Suprapubic skin (tissue), 4 donors: ENCODE results near the gene FOSB. TPM values are rescaled to one million over a fixed set of nuclear protein-coding genes. Genes with fewer than 3 reads are reported as not detected.

ENCODE experiments used
- DNase-seq, 2 donors: peaks; one replicate each; pipeline ENCODE4 v3.0.0-alpha.2; 2019; ENCODE audit warnings: low spot score in 2 of 2
- H3K27ac ChIP-seq: fragments of 200-600 bp; sonication (generic); one replicate; pipeline ENCODE4 v1.5.1; 2019
- H3K27me3 ChIP-seq: fragments of 200-600 bp; sonication (generic); one replicate; pipeline ENCODE4 v1.5.1; 2019
- H3K36me3 ChIP-seq: fragments of 200-600 bp; sonication (generic); one replicate; pipeline ENCODE4 v1.5.1; 2019
- H3K4me1 ChIP-seq: fragments of 200-600 bp; sonication (generic); one replicate; pipeline ENCODE4 v1.5.1; 2019
- H3K4me3 ChIP-seq: fragments of 200-600 bp; sonication (generic); one replicate; pipeline ENCODE4 v1.5.1; 2019; ENCODE audit warnings: mild to moderate bottlenecking
- H3K9me3 ChIP-seq: fragments of 200-600 bp; sonication (generic); one replicate; pipeline ENCODE4 v1.5.1; 2019
- EP300 ChIP-seq: sonication (generic); formaldehyde crosslinking; IDR thresholded peaks from one replicate; pipeline ENCODE4 v1.6.1; 2017; ENCODE audit warnings: antibody characterized with exemption
- POLR2A ChIP-seq, 2 donors: fragments of 450-650 bp; IDR thresholded peaks; one replicate each; pipeline ENCODE4 v1.6.1; 2017; ENCODE audit warnings: antibody characterized with exemption in 2 of 2, mild to moderate bottlenecking in 2 of 2, moderate library complexity in 2 of 2
- POLR2AphosphoS5 ChIP-seq, 3 donors: sonication (generic); formaldehyde crosslinking; IDR thresholded peaks; one replicate each; pipeline ENCODE4 v1.6.1; 2017; ENCODE audit warnings: antibody characterized with exemption in 3 of 3
- WGBS: methylation state at CpG from one replicate; pipeline ENCODE4 v1.1.5; 2018; 5-methylcytosine and 5-hydroxymethylcytosine counted together
- total RNA-seq, 4 donors: library from RNA; depleted of rRNA; stranded (reverse); fragments of >200 nt; gene quantifications; one replicate each; pipeline ENCODE4 v1.1.0, GENCODE V29; 2016
- TF ChIP-seq, protein P1 (sequence below), 2 donors: fragments of 200-600 bp in 1 of 2; fragments of 450-650 bp in 1 of 2; sonication (generic) in 1 of 2; IDR thresholded peaks; one replicate each; pipeline ENCODE4 v1.5.1; 2016 to 2019; ENCODE audit warnings: antibody characterized with exemption in 2 of 2, mild to moderate bottlenecking in 1 of 2, moderate library complexity in 1 of 2

The FOSB gene
- total RNA-seq, 4 donors from 2014 or later, result 326 to 676 (median 518) TPM

DNA sequence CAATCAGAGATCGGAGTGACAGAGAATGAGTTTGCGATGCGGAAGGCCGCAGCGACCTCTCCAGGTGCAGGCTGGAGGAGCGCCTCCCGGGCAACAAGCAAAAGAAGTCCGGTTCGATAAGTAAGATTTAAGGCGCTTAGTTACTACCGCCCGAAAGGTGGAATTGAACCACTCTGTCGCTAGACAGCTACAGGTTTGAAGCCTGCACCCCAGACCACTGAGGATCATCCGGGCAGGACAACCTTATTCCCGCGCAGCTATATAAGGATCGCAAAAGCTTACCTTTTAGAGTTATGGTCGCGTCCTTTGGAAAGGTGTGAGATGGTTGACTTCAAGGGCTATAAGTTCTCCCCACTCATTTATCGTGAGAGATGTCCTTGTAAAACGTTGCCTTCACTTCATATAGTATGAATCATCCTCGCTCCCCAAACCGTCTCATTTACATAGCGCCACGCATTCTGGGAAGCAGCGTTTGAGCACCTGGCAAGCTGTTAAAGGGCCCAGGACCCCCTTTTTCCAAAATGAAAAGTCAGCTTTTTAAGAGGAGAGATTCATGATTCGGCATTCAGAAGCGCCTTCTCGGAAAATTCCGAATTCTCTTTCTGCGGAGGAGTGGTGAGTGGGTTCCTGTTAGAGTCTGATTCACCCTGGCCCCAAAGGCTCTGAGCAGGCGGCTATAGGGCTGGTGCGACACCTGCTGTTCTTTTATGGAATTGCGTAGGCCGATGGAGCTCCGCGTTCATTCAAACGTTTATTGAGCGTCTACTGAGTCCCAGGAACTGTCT, 10.8 kb downstream of the FOSB start:
- TF ChIP-seq, protein P1, sequence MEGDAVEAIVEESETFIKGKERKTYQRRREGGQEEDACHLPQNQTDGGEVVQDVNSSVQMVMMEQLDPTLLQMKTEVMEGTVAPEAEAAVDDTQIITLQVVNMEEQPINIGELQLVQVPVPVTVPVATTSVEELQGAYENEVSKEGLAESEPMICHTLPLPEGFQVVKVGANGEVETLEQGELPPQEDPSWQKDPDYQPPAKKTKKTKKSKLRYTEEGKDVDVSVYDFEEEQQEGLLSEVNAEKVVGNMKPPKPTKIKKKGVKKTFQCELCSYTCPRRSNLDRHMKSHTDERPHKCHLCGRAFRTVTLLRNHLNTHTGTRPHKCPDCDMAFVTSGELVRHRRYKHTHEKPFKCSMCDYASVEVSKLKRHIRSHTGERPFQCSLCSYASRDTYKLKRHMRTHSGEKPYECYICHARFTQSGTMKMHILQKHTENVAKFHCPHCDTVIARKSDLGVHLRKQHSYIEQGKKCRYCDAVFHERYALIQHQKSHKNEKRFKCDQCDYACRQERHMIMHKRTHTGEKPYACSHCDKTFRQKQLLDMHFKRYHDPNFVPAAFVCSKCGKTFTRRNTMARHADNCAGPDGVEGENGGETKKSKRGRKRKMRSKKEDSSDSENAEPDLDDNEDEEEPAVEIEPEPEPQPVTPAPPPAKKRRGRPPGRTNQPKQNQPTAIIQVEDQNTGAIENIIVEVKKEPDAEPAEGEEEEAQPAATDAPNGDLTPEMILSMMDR (IDR thresholded peaks at IDR 0.05), result peak; percentile 92 to 99
- TF ChIP-seq POLR2AphosphoS5 (IDR thresholded peaks at IDR 0.05) (peak in 1 of 3 donors; percentile 30), EP300 (no peak)
- H3K4me1 ChIP-seq, result peaks cover 20% of the 10 kb centered on the region
- H3K27me3 ChIP-seq, result no peaks in the 10 kb centered on the region
- H3K9me3 ChIP-seq, result no peaks in the 10 kb centered on the region
- H3K27ac ChIP-seq, result peak overlapping the region; percentile 99
- H3K4me3 ChIP-seq, result peak overlapping the region; percentile 60
- under 1% methylated on average over 35 of the region's 39 CpGs for WGBS
- H3K36me3 ChIP-seq, result peaks cover 4% of the 10 kb centered on the region
- DNase-seq, result peak; percentile 90 to 92

GRCh38 chr19:45483033-45483432, 15.2 kb downstream of the FOSB start:
- no peak overlapping the region for H3K4me3 ChIP-seq
- no peak for TF ChIP-seq POLR2AphosphoS5 (IDR thresholded peaks at IDR 0.05)
- TF ChIP-seq, protein P1 (IDR thresholded peaks at IDR 0.05), result no peak
- TF ChIP-seq POLR2A (IDR thresholded peaks at IDR 0.05), result no peak
- no peak for TF ChIP-seq EP300
- H3K27me3 ChIP-seq, result no peaks in the 10 kb centered on the region
- WGBS, result 92% methylated on average over 5 of the region's 5 CpGs
- H3K36me3 ChIP-seq, result no peaks in the 10 kb centered on the region
- peaks cover 19% of the 10 kb centered on the region for H3K4me1 ChIP-seq
- DNase-seq, result no peak
- no peaks in the 10 kb centered on the region for H3K9me3 ChIP-seq
- no peak overlapping the region for H3K27ac ChIP-seq

DNA sequence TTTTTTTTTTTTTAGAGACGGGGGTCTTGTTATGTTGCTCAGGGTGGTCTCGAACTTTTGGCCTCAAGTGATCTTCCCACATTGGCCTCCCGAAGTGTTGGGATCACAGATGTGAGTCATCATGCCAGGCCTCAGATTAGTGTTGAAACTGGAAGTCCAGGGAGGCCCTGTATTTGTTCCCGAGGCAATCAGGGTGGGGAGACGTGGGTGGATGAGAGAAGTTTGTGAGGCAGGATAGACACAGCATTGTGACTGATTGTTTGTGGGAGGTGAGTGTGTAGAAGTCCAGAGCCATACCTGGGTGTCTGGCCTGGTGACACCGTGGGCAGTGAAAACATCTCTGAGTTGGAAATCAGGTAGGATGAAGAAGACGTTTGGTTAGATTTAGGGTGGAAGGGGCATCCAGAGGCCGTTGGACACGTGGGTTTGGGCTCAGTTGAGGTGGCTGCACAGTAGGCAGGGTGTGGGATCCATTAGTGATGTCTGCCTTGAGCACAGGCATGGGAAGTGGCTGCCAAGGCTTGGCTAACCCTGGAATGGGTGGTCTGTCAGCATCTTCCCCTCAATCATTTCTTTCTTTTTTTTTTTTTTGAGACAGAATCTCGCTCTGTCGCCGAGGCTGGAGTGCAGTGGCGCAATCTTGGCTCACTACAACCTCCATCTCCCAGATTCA, 16.6 kb downstream of the FOSB start:
- Histone ChIP-seq H3K4me3 (no peak overlapping the region), H3K9me3 (no peaks in the 10 kb centered on the region), H3K4me1 (peaks cover 8% of the 10 kb centered on the region), H3K27me3 (no peaks in the 10 kb centered on the region), H3K27ac (peak overlapping the region; percentile 5), H3K36me3 (no peaks in the 10 kb centered on the region)
- DNase-seq, result peak in 1 of 2 donors; percentile 62
- TF ChIP-seq POLR2A (IDR thresholded peaks at IDR 0.05), result no peak
- TF ChIP-seq POLR2AphosphoS5 (IDR thresholded peaks at IDR 0.05), result no peak
- TF ChIP-seq, protein P1 (IDR thresholded peaks at IDR 0.05), result no peak
- 76% methylated on average over 13 of the region's 13 CpGs for WGBS

DNA sequence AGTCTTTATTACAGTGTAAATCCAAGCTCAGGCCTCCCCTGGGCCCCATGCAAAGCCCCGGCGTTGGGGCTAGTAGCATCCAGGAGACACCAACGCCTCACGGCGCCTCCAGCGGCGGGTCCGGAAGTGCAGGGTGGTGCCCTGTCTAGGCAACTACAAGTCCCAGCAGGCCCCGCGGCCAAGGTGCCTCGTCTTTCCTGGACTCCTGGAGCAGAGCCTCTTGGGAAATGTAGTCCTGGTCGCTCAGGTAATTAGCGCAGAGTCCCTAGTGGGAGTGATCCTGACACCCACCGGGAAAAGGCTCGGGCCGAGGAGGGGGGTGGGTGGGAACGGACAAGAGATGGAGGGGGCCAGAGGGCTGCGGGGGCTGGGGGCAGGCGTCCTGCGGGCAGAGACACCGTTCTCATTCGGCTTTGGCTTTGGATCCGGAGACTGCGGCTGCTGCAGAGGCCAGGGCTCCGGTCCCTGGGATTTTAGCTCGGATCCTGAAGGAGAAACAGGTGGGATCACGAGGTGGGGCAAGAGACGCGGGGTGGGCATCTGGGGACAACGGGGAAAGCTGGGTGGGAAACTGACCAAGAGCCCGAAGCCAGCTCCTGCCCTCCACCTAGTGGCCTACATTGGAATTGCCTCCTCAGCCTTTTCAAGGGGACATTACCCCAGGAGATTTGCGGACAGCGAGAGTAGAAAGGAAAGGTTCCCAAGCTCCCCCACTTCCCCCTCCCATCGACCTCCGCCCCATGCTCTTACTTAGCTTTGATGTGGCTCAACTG, 17.7 kb downstream of the FOSB start:
- Histone ChIP-seq H3K4me3 (peak overlapping the region; percentile 76), H3K9me3 (no peaks in the 10 kb centered on the region), H3K27ac (peak overlapping the region; percentile 5), H3K36me3 (no peaks in the 10 kb centered on the region), H3K4me1 (peaks cover 8% of the 10 kb centered on the region), H3K27me3 (no peaks in the 10 kb centered on the region)
- TF ChIP-seq, protein P1 (IDR thresholded peaks at IDR 0.05), result peak; percentile 81 to 93
- TF ChIP-seq EP300 (no peak), POLR2AphosphoS5 (IDR thresholded peaks at IDR 0.05) (peak in 1 of 3 donors; percentile 50), POLR2A (IDR thresholded peaks at IDR 0.05) (no peak)
- DNase-seq, result peak; percentile 99
- WGBS, result 0% methylated on average over 25 of the region's 35 CpGs
